Measurements from ENCODE around the gene GAS7.

The GAS7 gene

DNA sequence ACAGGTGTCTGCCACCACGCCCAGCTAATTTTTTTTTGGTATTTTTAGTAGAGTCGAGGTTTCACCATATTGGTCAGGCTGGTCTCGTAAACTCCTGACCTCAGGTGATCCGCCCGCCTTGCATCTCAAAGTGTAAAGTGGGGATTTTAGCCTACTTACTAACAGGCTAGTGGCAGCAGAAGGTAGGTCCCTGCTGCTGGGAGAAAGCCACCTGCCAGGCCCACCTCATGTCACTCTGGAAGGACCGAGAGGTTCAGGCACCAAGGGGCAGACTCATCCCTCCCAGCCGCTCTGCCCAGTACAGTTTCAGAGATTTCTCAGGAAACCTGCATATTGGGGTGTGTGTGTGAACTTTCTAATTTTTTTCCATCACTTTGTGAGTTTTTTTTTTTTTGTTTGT, 291.3 kb downstream of the GAS7 start:
- FAIRE-seq = no peak

DNA sequence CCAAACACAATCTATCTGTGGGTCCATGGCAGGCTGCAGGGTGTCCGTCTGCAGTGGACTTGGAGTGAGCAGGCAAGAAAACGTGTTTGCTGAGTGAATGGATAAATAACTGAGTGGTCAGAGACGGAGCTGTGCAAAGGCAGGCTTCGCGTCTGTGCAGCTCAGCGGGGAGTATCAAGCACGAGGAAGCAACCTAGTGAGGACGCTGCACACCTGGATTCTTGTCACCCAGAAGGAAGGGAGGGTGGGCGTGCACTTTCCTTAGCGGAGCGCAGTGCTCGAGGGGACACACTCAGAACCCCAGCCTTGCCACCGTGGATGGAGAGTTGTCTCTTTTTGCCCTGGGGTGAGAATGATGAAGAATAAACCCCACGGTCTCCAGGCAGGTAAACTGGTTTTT, 291.8 kb downstream of the GAS7 start:
- FAIRE-seq = no peak

DNA sequence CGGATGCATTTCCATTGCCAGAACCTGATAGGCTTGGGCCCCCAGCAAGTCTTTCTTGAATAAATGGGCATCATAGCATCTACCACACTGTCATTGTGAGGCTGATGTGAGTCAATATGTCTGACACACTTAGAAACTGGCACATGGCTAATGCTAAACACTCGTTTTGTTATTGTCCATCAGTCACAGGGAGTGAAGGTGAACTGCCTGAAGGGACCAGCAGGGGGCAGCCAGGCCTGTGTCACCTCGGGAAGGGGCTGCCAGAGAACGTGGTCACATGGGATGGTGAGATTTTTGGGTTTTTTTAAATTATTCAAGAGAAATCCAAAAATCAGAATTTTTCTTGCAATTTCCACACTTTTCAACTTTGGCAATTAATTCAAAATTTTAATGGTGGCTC, 292.5 kb downstream of the GAS7 start:
- no peak for FAIRE-seq

DNA sequence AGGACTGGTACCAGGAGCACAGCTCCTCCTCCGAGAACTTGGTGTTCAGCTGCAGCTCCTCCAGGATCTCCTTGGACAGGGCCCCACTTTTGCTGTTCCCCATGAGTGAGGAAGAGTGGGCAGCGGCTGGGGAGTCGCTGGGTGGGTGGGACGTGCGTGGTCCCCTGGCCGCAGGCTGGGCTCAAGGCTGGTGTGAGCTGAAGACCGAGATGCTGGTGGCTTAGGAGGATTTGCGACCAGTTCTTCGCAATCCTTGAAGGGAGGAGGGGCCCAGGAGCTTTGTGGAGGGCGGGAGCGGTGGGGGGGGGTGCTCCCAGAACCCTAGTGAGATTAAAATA, 293.4 kb downstream of the GAS7 start, which contains the start of gene RCVRN:
RCVRN (minus strand) TSS at position 194 of the 338 bp plus-strand sequence; CDS start at position 103, 91 bp downstream.
- FAIRE-seq = no peak

GRCh38 chr17:9904277-9905077, 293.9 kb downstream of the GAS7 start:
- FAIRE-seq = no peak

- no peak for FAIRE-seq
Measured at GRCh38 chr17:9902120-9902519, 296.3 kb downstream of the GAS7 start.

DNA sequence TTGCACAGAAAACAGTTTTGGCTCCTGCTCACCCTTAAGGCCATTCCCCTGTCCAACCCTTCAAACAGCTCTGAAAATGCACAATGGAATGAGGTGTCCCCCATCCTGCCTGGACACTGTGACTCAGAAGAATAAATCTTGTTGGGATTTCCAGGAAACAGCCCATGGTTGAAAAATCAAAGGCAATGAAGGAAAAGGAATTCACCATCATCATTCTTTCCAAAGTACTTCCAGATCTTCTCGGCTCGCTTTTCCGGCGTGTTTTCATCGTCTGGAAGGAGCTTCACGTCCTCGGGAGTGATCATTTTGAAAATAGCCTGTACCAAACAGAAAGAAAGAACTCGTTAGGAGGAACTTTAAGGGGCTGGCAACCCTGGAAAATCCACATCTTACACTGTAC, 297.6 kb downstream of the GAS7 start:
- FAIRE-seq = no peak

- no peak for FAIRE-seq
Measured at GRCh38 chr17:9900044-9900594, 298.3 kb downstream of the GAS7 start.

- FAIRE-seq = no peak
Measured at GRCh38 chr17:9899280-9900043, 298.9 kb downstream of the GAS7 start.

DNA sequence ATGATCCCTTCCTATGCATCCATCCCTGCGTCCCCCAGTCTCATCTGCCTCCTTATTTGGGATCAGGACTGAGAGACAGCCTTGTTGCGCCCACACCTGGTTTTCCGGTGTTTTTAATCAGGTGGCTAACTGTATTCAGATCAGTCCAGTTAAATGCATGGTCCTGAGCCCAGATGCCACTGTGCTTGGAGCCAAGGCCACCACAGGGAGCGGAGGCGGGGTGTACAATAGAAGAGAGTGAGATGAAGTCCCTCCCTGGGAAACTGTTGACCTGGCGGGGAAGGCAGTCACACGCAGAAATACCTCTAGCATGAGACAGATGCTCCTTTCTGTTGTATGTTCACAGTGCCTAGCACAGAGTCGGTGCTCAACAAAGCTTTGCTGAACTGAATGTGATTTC, 299.6 kb downstream of the GAS7 start:
- FAIRE-seq = no peak

GRCh38 chr17:9897372-9897968, 300.9 kb downstream of the GAS7 start:
- FAIRE-seq = no peak

DNA sequence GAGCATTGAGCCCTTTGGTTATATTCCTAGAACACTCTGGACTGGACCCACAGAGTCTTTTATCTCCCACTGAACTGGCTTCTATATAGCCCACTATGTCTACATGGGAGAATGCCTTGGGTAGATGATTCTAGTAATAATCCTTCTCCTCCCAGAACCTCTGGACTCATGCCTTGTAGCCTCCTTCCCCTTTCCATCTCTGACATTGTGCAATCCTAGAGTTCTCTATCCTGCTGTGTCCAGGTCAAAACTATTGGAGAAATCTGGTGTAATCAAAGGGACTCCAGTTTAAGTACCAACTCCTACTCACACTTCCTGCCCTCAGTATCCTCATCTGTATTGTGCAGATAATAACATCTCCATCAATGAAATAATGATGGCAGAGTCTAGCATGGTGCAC, 302.5 kb downstream of the GAS7 start:
- FAIRE-seq = no peak

DNA sequence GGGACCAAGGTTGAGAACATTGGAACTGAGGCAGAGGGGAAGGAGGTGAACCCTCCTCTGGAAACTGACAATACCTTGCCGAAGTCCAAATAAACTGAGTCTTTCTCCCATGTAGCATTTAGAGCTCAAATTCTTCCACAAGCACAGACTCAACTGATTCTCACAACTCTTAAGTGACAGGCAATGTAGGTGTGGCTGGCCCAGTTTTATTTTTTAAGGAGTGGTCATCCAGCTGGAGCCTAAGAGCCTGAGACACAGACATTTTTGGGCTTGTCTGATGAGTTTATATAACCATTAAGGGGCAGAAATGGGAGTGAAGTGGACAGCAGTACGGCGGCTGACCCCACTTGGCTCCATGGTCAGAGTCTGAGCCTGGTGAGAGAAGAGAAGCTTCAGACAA, 304.2 kb downstream of the GAS7 start:
- no peak for FAIRE-seq

- no peak for FAIRE-seq
Measured at GRCh38 chr17:9893411-9894012, 304.9 kb downstream of the GAS7 start.

- no peak for FAIRE-seq
Measured at GRCh38 chr17:9890124-9890523, 308.3 kb downstream of the GAS7 start.

- FAIRE-seq = no peak
Measured at GRCh38 chr17:9887508-9887907, 310.9 kb downstream of the GAS7 start.

GRCh38 chr17:9886141-9886930, 312.1 kb downstream of the GAS7 start:
- FAIRE-seq = no peak

DNA sequence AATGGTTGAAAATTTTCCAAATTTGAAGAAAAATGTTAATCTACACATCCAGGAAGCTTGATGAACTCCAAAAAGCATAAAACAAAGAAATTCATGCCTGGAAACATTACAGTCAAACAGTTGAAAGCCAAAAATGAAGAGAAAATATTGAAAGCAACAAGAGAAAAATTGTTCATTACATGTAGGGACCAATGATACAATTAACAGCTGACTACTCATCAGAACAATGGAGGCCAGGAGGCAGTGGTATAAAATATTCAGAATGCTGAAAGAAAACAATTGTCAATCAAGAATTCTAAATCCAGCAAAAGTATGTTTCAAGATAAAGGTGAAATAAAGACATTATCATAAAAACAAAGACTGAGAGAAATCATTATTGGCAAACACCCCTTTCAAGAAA, 315.0 kb downstream of the GAS7 start:
- FAIRE-seq = no peak

GRCh38 chr17:9880582-9880999, 317.8 kb downstream of the GAS7 start:
- FAIRE-seq = no peak

DNA sequence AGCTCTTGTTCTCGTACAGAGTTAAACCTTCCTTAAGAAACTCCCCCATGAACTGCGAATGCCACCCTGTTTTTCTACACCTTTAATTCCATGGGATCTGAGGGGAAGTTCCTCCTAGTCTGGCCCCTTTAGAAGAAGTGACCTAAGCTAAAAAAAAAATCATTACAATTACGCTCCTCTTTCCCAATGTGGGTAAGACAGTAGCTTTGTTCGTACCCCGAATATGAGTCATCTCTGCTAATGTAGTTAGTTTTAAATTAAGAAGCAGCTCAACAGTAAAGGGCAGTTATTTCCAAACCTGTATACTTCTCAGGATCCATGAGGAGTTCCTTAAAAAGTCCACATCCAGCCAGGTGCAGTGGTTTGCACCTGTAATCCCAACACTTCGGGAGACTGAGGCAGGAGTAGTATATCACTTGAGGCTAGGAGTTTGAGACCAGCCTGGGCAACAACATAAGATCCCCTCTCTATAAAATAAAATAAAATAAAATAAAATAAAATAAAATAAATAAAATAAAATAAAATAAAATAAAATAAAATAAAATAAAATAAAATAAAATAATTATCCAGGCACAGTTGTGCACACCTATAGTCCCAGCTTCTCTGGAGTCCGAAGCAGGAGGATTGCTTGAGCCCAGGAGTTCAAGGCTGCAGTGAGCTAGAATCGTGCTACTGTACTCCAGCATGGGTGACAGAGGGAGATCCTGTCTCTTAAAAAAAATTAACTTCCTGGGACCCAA, 319.4 kb downstream of the GAS7 start:
- no peak for FAIRE-seq

DNA sequence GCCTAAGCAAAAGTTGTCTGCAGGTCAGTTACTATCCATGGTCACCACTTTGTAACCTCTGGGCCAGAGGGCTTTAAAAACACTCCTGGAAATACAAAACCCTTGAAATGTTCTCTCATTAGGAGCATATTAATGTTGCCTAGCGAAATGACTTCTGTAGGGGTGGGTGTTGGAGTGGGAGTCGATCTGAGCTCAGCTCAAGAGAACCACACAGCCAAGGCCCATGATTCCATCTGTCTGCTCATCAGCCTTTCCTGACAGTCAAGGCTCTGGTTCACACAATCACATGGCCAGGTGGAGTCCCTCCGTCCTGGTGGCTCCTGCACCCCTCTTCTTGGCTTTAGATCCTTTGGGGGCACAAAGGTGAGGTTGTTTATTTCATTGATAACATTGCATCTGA, 320.1 kb downstream of the GAS7 start:
- FAIRE-seq = no peak

DNA sequence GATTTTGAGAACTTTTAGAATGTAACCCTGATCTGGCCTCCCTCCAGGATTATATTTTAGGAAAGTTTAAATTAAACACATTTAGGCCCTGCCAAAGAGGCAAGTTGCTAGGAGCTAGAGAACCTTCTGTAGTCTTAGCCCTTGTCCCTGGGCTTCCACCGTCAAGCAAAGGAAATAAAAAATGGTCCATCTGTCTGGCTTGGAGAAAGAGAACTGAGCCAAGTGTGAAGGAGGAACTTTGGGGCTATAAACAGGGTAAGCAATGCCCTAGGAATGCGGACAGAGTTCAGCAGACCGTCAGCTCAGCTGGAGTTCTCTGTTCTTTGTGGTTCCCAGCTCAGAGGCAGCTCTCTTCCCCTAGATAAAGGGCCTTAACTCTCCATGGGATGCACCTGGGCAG, 323.0 kb downstream of the GAS7 start:
- FAIRE-seq = no peak

Data from endometrium (tissue), 2 donors.